Neutrophil (primary cell): ENCODE data around the gene BMP5.

Experiments
- H3K27ac ChIP-seq: fragments of 200-600 bp; sonication (generic); 2 replicates; pipeline ENCODE4 v1.5.1; 2016; ENCODE audit warnings: mild to moderate bottlenecking, moderate library complexity
- H3K27me3 ChIP-seq: fragments of 200-600 bp; sonication (generic); 2 replicates; pipeline ENCODE4 v1.6.0; 2016; ENCODE audit warnings: mild to moderate bottlenecking
- H3K36me3 ChIP-seq: fragments of 200-600 bp; sonication (generic); 2 replicates; pipeline ENCODE4 v1.5.1; 2017
- H3K4me1 ChIP-seq, 2 experiments: fragments of 200-600 bp in 1 of 2; sonication (generic) in 1 of 2; 1 replicate in 1 of 2; 2 replicates in 1 of 2; pipeline versions ENCODE4 v1.5.1 to v1.6.1; 2013 to 2016; ENCODE audit warnings: low read depth in 1 of 2, low read length in 1 of 2, mild to moderate bottlenecking in 1 of 2, moderate library complexity in 1 of 2; ENCODE audit not compliant: control insufficient read depth in 1 of 2, insufficient read depth in 1 of 2
- H3K4me3 ChIP-seq, 2 experiments: fragments of 200-600 bp in 1 of 2; sonication (generic) in 1 of 2; 1 replicate in 1 of 2; 2 replicates in 1 of 2; pipeline ENCODE4 v1.5.1; 2013 to 2016; ENCODE audit warnings: low read depth in 1 of 2, low read length in 1 of 2, mild to moderate bottlenecking in 1 of 2, moderate library complexity in 1 of 2
- H3K9me3 ChIP-seq: fragments of 200-600 bp; sonication (generic); 2 replicates; pipeline ENCODE4 v1.5.1; 2016
- CTCF ChIP-seq: fragments of 200-600 bp; sonication (generic); IDR thresholded peaks from 2 replicates; pipeline ENCODE4 v1.5.1; 2016; ENCODE audit warnings: antibody characterized with exemption

The BMP5 gene

GRCh38 chr6:55886185-55886836 lies 10.9 kb upstream of the BMP5 start:
- no peaks in the 10 kb centered on the region for H3K27me3 ChIP-seq
- H3K9me3 ChIP-seq: no peaks in the 10 kb centered on the region
- no peak overlapping the region for H3K27ac ChIP-seq
- no peak for TF ChIP-seq CTCF
- H3K4me1 ChIP-seq: no peaks in the 10 kb centered on the region
- no peaks in the 10 kb centered on the region for H3K36me3 ChIP-seq
- no peak overlapping the region for H3K4me3 ChIP-seq

- no peak overlapping the region for H3K27ac ChIP-seq
- no peaks in the 10 kb centered on the region for H3K27me3 ChIP-seq
- no peaks in the 10 kb centered on the region for H3K36me3 ChIP-seq
- H3K9me3 ChIP-seq: no peaks in the 10 kb centered on the region
- no peak for TF ChIP-seq CTCF
- H3K4me1 ChIP-seq: no peaks in the 10 kb centered on the region
- no peak overlapping the region for H3K4me3 ChIP-seq
Measured at GRCh38 chr6:55882718-55883569, 7.6 kb upstream of the BMP5 start.

- TF ChIP-seq CTCF: no peak
- no peaks in the 10 kb centered on the region for H3K4me1 ChIP-seq
Measured at GRCh38 chr6:55877283-55877682, 1.9 kb upstream of the BMP5 start.

GRCh38 chr6:55874316-55874715 lies 1.1 kb downstream of the BMP5 start:
- H3K27me3 ChIP-seq: no peaks in the 10 kb centered on the region
- no peaks in the 10 kb centered on the region for H3K36me3 ChIP-seq
- no peak for TF ChIP-seq CTCF
- H3K27ac ChIP-seq: no peak overlapping the region
- no peaks in the 10 kb centered on the region for H3K4me1 ChIP-seq
- H3K9me3 ChIP-seq: no peaks in the 10 kb centered on the region
- no peak overlapping the region for H3K4me3 ChIP-seq

More at GRCh38 chr6:55877283-55877682, 1.9 kb upstream of the BMP5 start:
- H3K27me3 ChIP-seq: no peaks in the 10 kb centered on the region
- H3K9me3 ChIP-seq: no peaks in the 10 kb centered on the region
- no peak overlapping the region for H3K27ac ChIP-seq
- no peak overlapping the region for H3K4me3 ChIP-seq
- H3K36me3 ChIP-seq: no peaks in the 10 kb centered on the region

- H3K4me1 ChIP-seq: no peaks in the 10 kb centered on the region
- H3K36me3 ChIP-seq: no peaks in the 10 kb centered on the region
- H3K9me3 ChIP-seq: no peaks in the 10 kb centered on the region
- TF ChIP-seq CTCF: no peak
- H3K27me3 ChIP-seq: no peaks in the 10 kb centered on the region
- H3K4me3 ChIP-seq: no peak overlapping the region
- no peak overlapping the region for H3K27ac ChIP-seq
Measured at GRCh38 chr6:55872866-55873265, 2.5 kb downstream of the BMP5 start.
